Neural cell (in vitro differentiated cells): ENCODE data around the gene PARP15. TPM values are rescaled to one million over a fixed set of nuclear protein-coding genes. Genes with fewer than 3 reads are reported as not detected.

ENCODE experiments used
- H2AFZ ChIP-seq: fragments of 200-600, 300-800 bp; sonication (generic), shearing (Covaris generic); 2 replicates; pipeline ENCODE4 v1.6.0; 2014; ENCODE audit warnings: low read depth, mild to moderate bottlenecking, antibody characterized with exemption, low read length, moderate library complexity
- H3F3A ChIP-seq: fragments of 200-600 bp; shearing (Covaris generic); 2 replicates; pipeline ENCODE4 v1.6.1; 2016; ENCODE audit warnings: mild to moderate bottlenecking, moderate library complexity, mixed read lengths, antibody characterized with exemption, low read length; ENCODE audit not compliant: insufficient read depth, poor library complexity, severe bottlenecking
- H3K27ac ChIP-seq: fragments of 200-600, 300-800 bp; sonication (generic), shearing (Covaris generic); 2 replicates; pipeline ENCODE4 v1.5.1; 2014; ENCODE audit warnings: mild to moderate bottlenecking, low read length, moderate library complexity
- H3K27me3 ChIP-seq: fragments of 300-800, 200-600 bp; sonication (generic), shearing (Covaris generic); 2 replicates; pipeline ENCODE4 v1.6.0; 2014; ENCODE audit warnings: mild to moderate bottlenecking, low read depth, low read length, moderate library complexity; ENCODE audit not compliant: insufficient read depth
- H3K36me3 ChIP-seq: fragments of 300-800, 200-600 bp; sonication (generic), shearing (Covaris generic); 2 replicates; pipeline ENCODE4 v1.5.1; 2014; ENCODE audit warnings: mild to moderate bottlenecking, antibody characterized with exemption, low read length, moderate library complexity; ENCODE audit not compliant: insufficient read depth
- H3K4me2 ChIP-seq: fragments of 300-800, 200-600 bp; sonication (generic), shearing (Covaris generic); 2 replicates; pipeline ENCODE4 v1.6.0; 2014; ENCODE audit warnings: mild to moderate bottlenecking, low read length
- H3K4me3 ChIP-seq: fragments of 300-800, 200-600 bp; sonication (generic), shearing (Covaris generic); 2 replicates; pipeline ENCODE4 v1.5.1; 2014; ENCODE audit warnings: mild to moderate bottlenecking, low read length, moderate library complexity
- H3K79me2 ChIP-seq: fragments of 200-600 bp; shearing (Covaris generic); replicated peaks from 2 replicates; pipeline ENCODE4 v1.6.0; 2014; ENCODE audit warnings: mild to moderate bottlenecking, low read length, moderate library complexity; ENCODE audit not compliant: insufficient read depth
- H3K9ac ChIP-seq: fragments of 300-800, 200-600 bp; sonication (generic), shearing (Covaris generic); 2 replicates; pipeline ENCODE4 v1.6.1; 2016; ENCODE audit warnings: mild to moderate bottlenecking, low read length, mixed read lengths
- H3K9me2 ChIP-seq: fragments of 200-600 bp; shearing (Covaris generic); 2 replicates; pipeline ENCODE4 v1.6.1; 2016; ENCODE audit warnings: mild to moderate bottlenecking, low read length, mixed read lengths; ENCODE audit not compliant: insufficient read depth
- H3K9me3 ChIP-seq: fragments of 200-600, 300-800 bp; sonication (generic), shearing (Covaris generic); 2 replicates; pipeline ENCODE4 v1.6.1; 2016; ENCODE audit warnings: mild to moderate bottlenecking, mixed run types, low read length, moderate library complexity, mixed read lengths
- H4K20me1 ChIP-seq: fragments of 200-600 bp; shearing (Covaris generic); 2 replicates; pipeline ENCODE4 v1.6.1; 2016; ENCODE audit warnings: mild to moderate bottlenecking, mixed run types; ENCODE audit not compliant: insufficient read depth
- EP300 ChIP-seq: fragments of 450-650 bp; conservative IDR thresholded peaks from 2 replicates; pipeline ENCODE4 v1.6.1; 2014; ENCODE audit warnings: antibody characterized with exemption, mild to moderate bottlenecking, moderate library complexity; ENCODE audit not compliant: poor library complexity, severe bottlenecking
- EZH2 ChIP-seq: fragments of 200-600, 300-800 bp; shearing (Covaris generic), sonication (generic); IDR thresholded peaks from 2 replicates; pipeline ENCODE4 v1.6.1; 2014; ENCODE audit warnings: antibody characterized with exemption, low read length, borderline replicate concordance, mild to moderate bottlenecking; ENCODE audit not compliant: insufficient read depth, poor library complexity, severe bottlenecking
- MXI1 ChIP-seq: fragments of 450-650 bp; conservative IDR thresholded peaks from 2 replicates; pipeline ENCODE4 v1.6.1; 2014; ENCODE audit warnings: antibody characterized with exemption, mild to moderate bottlenecking; ENCODE audit not compliant: poor library complexity, severe bottlenecking
- POLR2AphosphoS5 ChIP-seq: IDR thresholded peaks from 2 replicates; pipeline ENCODE4 v1.6.1; 2012
- RAD21 ChIP-seq: fragments of 450-650 bp; conservative IDR thresholded peaks from 2 replicates; pipeline ENCODE4 v1.6.1; 2014; ENCODE audit warnings: antibody characterized with exemption, mild to moderate bottlenecking, moderate library complexity
- SMC3 ChIP-seq: fragments of 450-650 bp; conservative IDR thresholded peaks from 2 replicates; pipeline ENCODE4 v1.6.1; 2014; ENCODE audit warnings: antibody characterized with exemption, mild to moderate bottlenecking, moderate library complexity; ENCODE audit not compliant: poor library complexity
- TAF1 ChIP-seq: IDR thresholded peaks from 2 replicates; pipeline ENCODE4 v1.6.1; 2012; ENCODE audit warnings: low read depth
- polyA minus RNA-seq: library from RNA; depleted of rRNA, polyadenylated mRNA; stranded (reverse); fragments of >200 nt; gene quantifications from 2 replicates; pipeline ENCODE4 v1.2.3, GENCODE V29; 2014
- polyA plus RNA-seq: library from polyadenylated mRNA; depleted of rRNA; stranded (reverse); fragments of >200 nt; gene quantifications from 2 replicates; pipeline ENCODE4 v1.2.3, GENCODE V29; 2014
- TF ChIP-seq, protein P1 (sequence below): fragments of 450-650 bp; IDR thresholded peaks from 2 replicates; pipeline ENCODE4 v1.5.1; 2014; ENCODE audit warnings: antibody characterized with exemption, mild to moderate bottlenecking, moderate library complexity; ENCODE audit not compliant: poor library complexity, severe bottlenecking
- TF ChIP-seq, protein P2 (sequence below): IDR thresholded peaks from 2 replicates; pipeline ENCODE4 v1.6.1; 2012; ENCODE audit warnings: borderline replicate concordance

The PARP15 gene
- not detected in 2 replicates for polyA plus RNA-seq
- not detected in 2 replicates for polyA minus RNA-seq

DNA sequence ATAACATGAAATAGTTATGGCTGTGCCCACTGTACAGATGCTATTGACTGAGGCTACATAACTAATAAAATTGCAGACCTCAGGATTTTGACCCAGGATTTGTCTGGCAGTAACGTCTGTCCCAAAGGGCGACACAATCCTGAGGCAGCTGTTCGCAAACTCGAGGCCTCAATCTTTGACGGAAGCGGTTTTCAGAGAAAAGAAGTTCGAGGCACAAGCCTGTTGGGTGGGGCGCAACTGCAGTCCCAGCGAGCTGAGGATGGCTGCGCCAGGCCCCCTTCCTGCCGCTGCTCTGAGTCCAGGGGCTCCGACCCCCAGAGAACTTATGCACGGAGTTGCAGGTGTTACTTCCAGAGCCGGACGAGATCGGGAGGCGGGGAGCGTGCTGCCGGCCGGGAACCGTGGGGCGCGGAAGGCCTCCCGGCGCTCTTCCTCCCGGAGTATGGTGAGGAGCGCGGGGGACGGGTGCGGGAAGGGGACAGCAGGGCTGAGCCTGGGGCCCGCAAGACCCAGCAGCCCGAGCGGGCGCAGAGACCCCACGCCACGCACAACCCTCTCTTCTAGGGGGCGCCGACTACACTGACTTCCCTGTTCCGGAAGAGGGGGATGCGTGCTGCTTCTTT lies at the start of gene PARP15:
TSS of gene PARP15 (plus strand) at position 242 of the 623 bp plus-strand sequence. CDS start at position 260, 18 bp downstream.
- Histone ChIP-seq H3K4me3 (no peak within 1 kb of the TSS), H3K9me3 (peaks cover 9% of the 10 kb centered on the region), H4K20me1 (no peaks in the 10 kb centered on the region), H3F3A (no peaks in the 10 kb centered on the region), H3K27me3 (peaks cover 3% of the 10 kb centered on the region), H3K36me3 (no peaks in the 10 kb centered on the region), H3K9me2 (no peaks in the 10 kb centered on the region), H3K9ac (no peak within 1 kb of the TSS), H3K27ac (no peak within 1 kb of the TSS), H3K4me2 (no peak within 1 kb of the TSS), H3K79me2 (no peaks in the 10 kb centered on the region), H2AFZ (no peak within 1 kb of the TSS)
- TF ChIP-seq TAF1 (no peak), POLR2AphosphoS5 (no peak), RAD21 (no peak), MXI1 (no peak), EZH2 (no peak), SMC3 (no peak), EP300 (no peak)
- TF ChIP-seq, protein P1, sequence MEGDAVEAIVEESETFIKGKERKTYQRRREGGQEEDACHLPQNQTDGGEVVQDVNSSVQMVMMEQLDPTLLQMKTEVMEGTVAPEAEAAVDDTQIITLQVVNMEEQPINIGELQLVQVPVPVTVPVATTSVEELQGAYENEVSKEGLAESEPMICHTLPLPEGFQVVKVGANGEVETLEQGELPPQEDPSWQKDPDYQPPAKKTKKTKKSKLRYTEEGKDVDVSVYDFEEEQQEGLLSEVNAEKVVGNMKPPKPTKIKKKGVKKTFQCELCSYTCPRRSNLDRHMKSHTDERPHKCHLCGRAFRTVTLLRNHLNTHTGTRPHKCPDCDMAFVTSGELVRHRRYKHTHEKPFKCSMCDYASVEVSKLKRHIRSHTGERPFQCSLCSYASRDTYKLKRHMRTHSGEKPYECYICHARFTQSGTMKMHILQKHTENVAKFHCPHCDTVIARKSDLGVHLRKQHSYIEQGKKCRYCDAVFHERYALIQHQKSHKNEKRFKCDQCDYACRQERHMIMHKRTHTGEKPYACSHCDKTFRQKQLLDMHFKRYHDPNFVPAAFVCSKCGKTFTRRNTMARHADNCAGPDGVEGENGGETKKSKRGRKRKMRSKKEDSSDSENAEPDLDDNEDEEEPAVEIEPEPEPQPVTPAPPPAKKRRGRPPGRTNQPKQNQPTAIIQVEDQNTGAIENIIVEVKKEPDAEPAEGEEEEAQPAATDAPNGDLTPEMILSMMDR = no peak
- TF ChIP-seq, protein P2, sequence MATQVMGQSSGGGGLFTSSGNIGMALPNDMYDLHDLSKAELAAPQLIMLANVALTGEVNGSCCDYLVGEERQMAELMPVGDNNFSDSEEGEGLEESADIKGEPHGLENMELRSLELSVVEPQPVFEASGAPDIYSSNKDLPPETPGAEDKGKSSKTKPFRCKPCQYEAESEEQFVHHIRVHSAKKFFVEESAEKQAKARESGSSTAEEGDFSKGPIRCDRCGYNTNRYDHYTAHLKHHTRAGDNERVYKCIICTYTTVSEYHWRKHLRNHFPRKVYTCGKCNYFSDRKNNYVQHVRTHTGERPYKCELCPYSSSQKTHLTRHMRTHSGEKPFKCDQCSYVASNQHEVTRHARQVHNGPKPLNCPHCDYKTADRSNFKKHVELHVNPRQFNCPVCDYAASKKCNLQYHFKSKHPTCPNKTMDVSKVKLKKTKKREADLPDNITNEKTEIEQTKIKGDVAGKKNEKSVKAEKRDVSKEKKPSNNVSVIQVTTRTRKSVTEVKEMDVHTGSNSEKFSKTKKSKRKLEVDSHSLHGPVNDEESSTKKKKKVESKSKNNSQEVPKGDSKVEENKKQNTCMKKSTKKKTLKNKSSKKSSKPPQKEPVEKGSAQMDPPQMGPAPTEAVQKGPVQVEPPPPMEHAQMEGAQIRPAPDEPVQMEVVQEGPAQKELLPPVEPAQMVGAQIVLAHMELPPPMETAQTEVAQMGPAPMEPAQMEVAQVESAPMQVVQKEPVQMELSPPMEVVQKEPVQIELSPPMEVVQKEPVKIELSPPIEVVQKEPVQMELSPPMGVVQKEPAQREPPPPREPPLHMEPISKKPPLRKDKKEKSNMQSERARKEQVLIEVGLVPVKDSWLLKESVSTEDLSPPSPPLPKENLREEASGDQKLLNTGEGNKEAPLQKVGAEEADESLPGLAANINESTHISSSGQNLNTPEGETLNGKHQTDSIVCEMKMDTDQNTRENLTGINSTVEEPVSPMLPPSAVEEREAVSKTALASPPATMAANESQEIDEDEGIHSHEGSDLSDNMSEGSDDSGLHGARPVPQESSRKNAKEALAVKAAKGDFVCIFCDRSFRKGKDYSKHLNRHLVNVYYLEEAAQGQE = no peak

DNA sequence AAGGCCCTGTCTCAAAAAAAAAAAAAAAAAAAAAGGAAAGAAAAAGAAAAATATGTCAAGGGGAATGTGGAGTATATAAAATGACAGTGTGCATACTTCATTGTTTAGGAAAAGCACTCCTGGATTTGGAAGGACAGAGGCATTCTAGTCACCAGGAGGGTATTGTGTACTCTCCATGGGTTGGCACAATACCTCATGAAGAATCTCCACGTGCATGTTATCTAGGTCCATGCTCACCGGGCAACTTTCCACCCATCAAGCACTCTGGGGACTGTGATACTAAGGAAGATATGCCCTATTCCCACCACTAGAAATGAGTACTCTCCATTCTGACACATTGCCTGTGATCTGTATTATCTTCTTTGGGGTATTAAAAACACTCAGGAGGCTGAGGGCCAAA lies 47.3 kb upstream of the PARP15 start:
- TF ChIP-seq SMC3 (no peak), POLR2AphosphoS5 (no peak), EZH2 (no peak), MXI1 (no peak), RAD21 (no peak), TAF1 (no peak), EP300 (no peak)
- TF ChIP-seq, protein P1 = no peak
- TF ChIP-seq, protein P2 = no peak
- Histone ChIP-seq H3K4me3 (no peak overlapping the region), H3K9me3 (no peaks in the 10 kb centered on the region), H4K20me1 (no peaks in the 10 kb centered on the region), H3K27me3 (no peaks in the 10 kb centered on the region), H3K9me2 (no peaks in the 10 kb centered on the region), H3K79me2 (no peaks in the 10 kb centered on the region), H3K4me2 (no peak overlapping the region), H3K27ac (no peak overlapping the region), H3K9ac (no peak overlapping the region), H3K36me3 (no peaks in the 10 kb centered on the region), H3F3A (no peaks in the 10 kb centered on the region), H2AFZ (no peak overlapping the region)
